SH-SY5Y (cell line): ENCODE results near the gene INPP5A.

Source experiments
- GATA2 ChIP-seq: IDR thresholded peaks from 2 replicates; pipeline ENCODE4 v1.6.1; 2011; ENCODE audit warnings: mild to moderate bottlenecking, low read depth, low read length
- GATA3 ChIP-seq: IDR thresholded peaks from 2 replicates; pipeline ENCODE4 v1.6.1; 2011; ENCODE audit warnings: low read depth, mild to moderate bottlenecking, low read length, moderate library complexity

- no peak for TF ChIP-seq GATA3
- no peak for TF ChIP-seq GATA2
Observed at GRCh38 chr10:132711613-132712121, 174.1 kb downstream of the INPP5A start.
